Adrenal gland (tissue), 12 donors: ENCODE data around the gene BBOX1. TPM values are rescaled to one million over a fixed set of nuclear protein-coding genes. Genes with fewer than 3 reads are reported as not detected.
A peak's percentile ranks its signal among the peaks of the same experiment; 100 is the strongest.

Experiments
- DNase-seq, 7 donors: peaks; one replicate each; pipeline ENCODE4 v3.0.0-alpha.2; 2019 to 2020
- H3K27ac ChIP-seq, 5 donors: fragments of 200-600 bp; sonication (generic) in 4 of 5; 1 replicate in 3 of 5; 2 replicates in 2 of 5; pipeline versions ENCODE4 v1.5.1 to v1.8.0; 2016 to 2020; ENCODE audit warnings: mild to moderate bottlenecking in 1 of 5
- H3K27me3 ChIP-seq: fragments of 200-600 bp; 2 replicates; pipeline ENCODE4 v1.8.0; 2021
- H3K36me3 ChIP-seq, 2 donors: fragments of 200-600 bp; replicated peaks in 1 of 2; 1 replicate in 1 of 2; 2 replicates in 1 of 2; pipeline versions ENCODE4 v1.5.1 to v1.8.0; 2018 to 2022
- H3K4me1 ChIP-seq, 2 donors: fragments of 200-600 bp; replicated peaks in 1 of 2; 1 replicate in 1 of 2; 2 replicates in 1 of 2; pipeline versions ENCODE4 v1.5.1 to v1.8.0; 2018 to 2021
- H3K4me3 ChIP-seq, 4 donors: fragments of 200-600 bp; sonication (generic) in 3 of 4; one replicate each; pipeline ENCODE4 v1.5.1; 2016 to 2018
- H3K9me3 ChIP-seq, 3 donors: fragments of 200-600 bp; sonication (generic) in 1 of 3; replicated peaks in 1 of 3; 1 replicate in 2 of 3; 2 replicates in 1 of 3; pipeline versions ENCODE4 v1.5.1 to v1.8.0; 2016 to 2021
- POLR2A ChIP-seq, 2 donors: fragments of 450-650 bp; IDR thresholded peaks; one replicate each; pipeline ENCODE4 v1.6.1; 2017; ENCODE audit warnings: antibody characterized with exemption in 2 of 2, mild to moderate bottlenecking in 2 of 2, moderate library complexity in 1 of 2
- WGBS, 4 donors: extraction: QIAGEN DNeasy Blood & Tissue Kit in 2 of 4; methylation state at CpG; one replicate each; pipeline versions ENCODE4 v1.1.5 to v1.1.7; 2013 to 2017; 5-methylcytosine and 5-hydroxymethylcytosine counted together
- intact Hi-C, 2 donors: fragments of 100-400 bp; cut with DNase I; formaldehyde crosslinking; loops; one replicate each; pipeline versions ENCODE4 v1.14.1 to v1.15.0; 2022 to 2023
- polyA plus RNA-seq, 3 donors: library from polyadenylated mRNA; stranded (reverse); fragments of 200-250 nt in 2 of 3; fragments of 350-450 nt in 1 of 3; fragmentation: Illumina TruSeq in 1 of 3; extraction: RNeasy Lipid Tissue Mini Kit (QIAGEN cat#74804) in 1 of 3; gene quantifications; one replicate each; pipeline ENCODE4 v1.2.3, GENCODE V29; 2013 to 2014
- total RNA-seq, 9 donors: library from RNA; depleted of rRNA in 4 of 9; stranded (reverse); fragments of >200 nt in 4 of 9; fragments of 120-200 nt in 1 of 9; fragmentation: NEBNext Ultra II Directional in 1 of 9; extraction: Animal tissue kit (Norgen Biotek cat#: 25700) in 1 of 9; gene quantifications; one replicate each; pipeline versions ENCODE4 v1.1.0 to v1.2.4, GENCODE V29; 2013 to 2023
- TF ChIP-seq, protein P1 (sequence below), 6 experiments: fragments of 450-650 bp in 4 of 6; fragments of 200-600 bp in 2 of 6; sonication (generic) in 1 of 6; IDR thresholded peaks; 1 replicate in 5 of 6; 2 replicates in 1 of 6; pipeline versions ENCODE4 v1.5.1 to v1.8.0; 2016 to 2021; ENCODE audit warnings: antibody characterized with exemption in 6 of 6, mild to moderate bottlenecking in 2 of 6, moderate library complexity in 1 of 6
- donor health status: healthy with polysubstance abuse.
- donor health status: Bipolar disorder and iron deficiency.
- donor health status: DM: yes; HTN: yes; CAD: no.
- donor health status: DM: no; HTN: no; CAD: no.
- donor health status: DM: no; HTN: no; CAD: no.
- donor health status: DM: yes; HTN: yes; CAD: no.

The BBOX1 gene
- total and polyA plus RNA-seq, 12 donors = 0.28 TPM; not detected in 11

GRCh38 chr11:27011560-27012233 lies 28.9 kb upstream of the BBOX1 start:
- Histone ChIP-seq H3K4me1 (no peaks in the 10 kb centered on the region), H3K27me3 (no peaks in the 10 kb centered on the region), H3K9me3 (no peaks in the 10 kb centered on the region), H3K36me3 (no peaks in the 10 kb centered on the region), H3K27ac (no peak overlapping the region), H3K4me3 (no peak overlapping the region)
- intact Hi-C loops = no loop called here
- no peak for TF ChIP-seq POLR2A (IDR thresholded peaks at IDR 0.05)
- TF ChIP-seq, protein P1, sequence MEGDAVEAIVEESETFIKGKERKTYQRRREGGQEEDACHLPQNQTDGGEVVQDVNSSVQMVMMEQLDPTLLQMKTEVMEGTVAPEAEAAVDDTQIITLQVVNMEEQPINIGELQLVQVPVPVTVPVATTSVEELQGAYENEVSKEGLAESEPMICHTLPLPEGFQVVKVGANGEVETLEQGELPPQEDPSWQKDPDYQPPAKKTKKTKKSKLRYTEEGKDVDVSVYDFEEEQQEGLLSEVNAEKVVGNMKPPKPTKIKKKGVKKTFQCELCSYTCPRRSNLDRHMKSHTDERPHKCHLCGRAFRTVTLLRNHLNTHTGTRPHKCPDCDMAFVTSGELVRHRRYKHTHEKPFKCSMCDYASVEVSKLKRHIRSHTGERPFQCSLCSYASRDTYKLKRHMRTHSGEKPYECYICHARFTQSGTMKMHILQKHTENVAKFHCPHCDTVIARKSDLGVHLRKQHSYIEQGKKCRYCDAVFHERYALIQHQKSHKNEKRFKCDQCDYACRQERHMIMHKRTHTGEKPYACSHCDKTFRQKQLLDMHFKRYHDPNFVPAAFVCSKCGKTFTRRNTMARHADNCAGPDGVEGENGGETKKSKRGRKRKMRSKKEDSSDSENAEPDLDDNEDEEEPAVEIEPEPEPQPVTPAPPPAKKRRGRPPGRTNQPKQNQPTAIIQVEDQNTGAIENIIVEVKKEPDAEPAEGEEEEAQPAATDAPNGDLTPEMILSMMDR (IDR thresholded peaks at IDR 0.05) = no peak
- DNase-seq = no peak
- 68 to 87% (median 80%) methylated on average over 4 of the region's 4 CpGs for WGBS, 4 donors

DNA sequence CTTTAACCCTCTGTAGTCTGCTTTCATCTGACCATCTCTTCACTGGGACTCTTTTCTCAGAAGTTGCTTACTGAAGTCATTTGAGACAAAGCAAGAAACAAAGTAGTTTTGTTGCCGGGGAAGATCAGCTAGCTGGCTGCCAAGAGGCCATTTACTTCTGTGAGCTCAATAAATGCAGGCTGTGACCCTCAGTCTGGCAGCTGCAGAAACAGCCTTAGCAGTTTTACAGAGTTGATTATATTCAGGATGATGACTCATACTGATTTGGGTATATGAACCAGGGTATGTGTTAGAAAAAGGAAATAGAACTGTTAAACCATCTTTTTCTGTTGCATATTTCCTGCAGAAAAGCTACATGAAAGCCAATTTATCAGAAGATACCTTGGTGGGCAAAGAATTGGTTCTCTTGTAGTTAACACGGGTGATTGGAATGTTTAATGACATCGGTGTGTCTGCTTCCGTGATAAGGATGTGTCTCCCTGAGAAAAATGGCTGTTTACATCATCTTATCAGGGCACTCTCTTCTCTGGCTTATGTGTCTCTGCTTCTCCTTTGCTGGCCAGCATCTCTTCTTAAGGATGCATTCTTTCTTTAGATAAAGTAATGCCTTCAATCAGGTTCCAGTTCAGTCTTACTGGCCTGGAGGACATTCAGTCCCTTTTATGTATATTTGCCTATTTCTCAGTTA lies 28.2 kb upstream of the BBOX1 start:
- Histone ChIP-seq H3K9me3 (no peaks in the 10 kb centered on the region), H3K36me3 (no peaks in the 10 kb centered on the region), H3K4me3 (no peak overlapping the region), H3K4me1 (no peaks in the 10 kb centered on the region), H3K27ac (no peak overlapping the region), H3K27me3 (no peaks in the 10 kb centered on the region)
- intact Hi-C loops = no loop called here
- DNase-seq = peak in 3 of 7 donors; percentile 19 to 60 (median 26)
- 21 to 26% (median 22%) methylated on average over 4 of the region's 4 CpGs for WGBS, 4 donors
- TF ChIP-seq POLR2A (IDR thresholded peaks at IDR 0.05) = no peak
- TF ChIP-seq, protein P1 (IDR thresholded peaks at IDR 0.05) = no peak

- intact Hi-C loops = no loop called here
- no peak for DNase-seq
- Histone ChIP-seq H3K4me3 (no peak overlapping the region), H3K27me3 (no peaks in the 10 kb centered on the region), H3K36me3 (no peaks in the 10 kb centered on the region), H3K4me1 (no peaks in the 10 kb centered on the region), H3K27ac (no peak overlapping the region), H3K9me3 (no peaks in the 10 kb centered on the region)
- 61 to 70% (median 66%) methylated on average over 4 of the region's 4 CpGs for WGBS, 4 donors
- TF ChIP-seq POLR2A (IDR thresholded peaks at IDR 0.05) = no peak
- TF ChIP-seq, protein P1 (IDR thresholded peaks at IDR 0.05) = no peak
These were observed 26.7 kb upstream of the BBOX1 start for GRCh38 chr11:27013781-27014361.

GRCh38 chr11:27018902-27019529 lies 21.6 kb upstream of the BBOX1 start:
- intact Hi-C loops = no loop called here
- H3K4me3 ChIP-seq = no peak overlapping the region
- no peak for DNase-seq
- no peak overlapping the region for H3K27ac ChIP-seq
- H3K36me3 ChIP-seq = no peaks in the 10 kb centered on the region
- TF ChIP-seq, protein P1 (IDR thresholded peaks at IDR 0.05) = no peak
- TF ChIP-seq POLR2A (IDR thresholded peaks at IDR 0.05) = no peak
- no peaks in the 10 kb centered on the region for H3K27me3 ChIP-seq
- H3K9me3 ChIP-seq = no peaks in the 10 kb centered on the region
- no peaks in the 10 kb centered on the region for H3K4me1 ChIP-seq
